NB4 (cell line): ENCODE results near the gene MAP2K7.

Experiments
- POLR2A ChIP-seq: IDR thresholded peaks from 2 replicates; pipeline ENCODE4 v1.6.1; 2011; ENCODE audit warnings: mild to moderate bottlenecking; ENCODE audit not compliant: insufficient read length; ENCODE audit errors: extremely low read depth
- TF ChIP-seq, protein P1 (sequence below): IDR thresholded peaks from one replicate; pipeline ENCODE4 v1.5.1; 2012; ENCODE audit warnings: low read depth, low read length
- TF ChIP-seq, protein P2 (sequence below): IDR thresholded peaks from 2 replicates; pipeline ENCODE4 v1.6.1; 2011; ENCODE audit warnings: low read depth, low read length

DNA sequence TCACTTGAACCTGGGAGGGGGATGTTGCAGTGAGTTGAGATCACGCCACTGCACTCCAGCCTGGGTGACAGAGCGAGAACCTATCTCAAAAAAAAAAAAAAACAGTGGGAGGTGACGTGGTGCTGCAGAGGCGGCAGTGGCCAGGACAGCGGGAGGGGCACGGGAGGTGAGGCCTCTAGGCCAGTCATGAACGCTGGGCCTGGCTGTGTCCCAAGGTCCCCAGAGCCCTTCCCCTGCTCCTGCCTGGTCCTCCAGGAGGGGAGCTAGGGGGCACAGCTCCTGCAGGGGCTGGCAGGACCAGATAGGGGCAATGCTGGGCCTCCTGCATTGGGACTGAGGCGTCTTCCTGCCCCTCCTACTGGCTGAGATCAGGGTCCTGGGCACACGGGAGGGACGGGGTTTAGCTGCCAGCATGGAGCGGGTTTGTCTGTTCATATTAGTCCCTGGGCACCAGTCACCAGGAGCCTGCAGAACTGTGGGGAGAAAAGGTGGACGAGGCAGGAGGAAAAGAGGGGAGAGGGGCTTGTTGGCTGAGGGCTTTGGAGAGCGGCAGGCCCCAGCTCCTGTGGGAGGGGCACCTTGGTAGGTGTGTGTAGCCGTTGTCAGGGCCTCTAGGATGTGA is 4.5 kb downstream of the MAP2K7 start:
- no peak for TF ChIP-seq POLR2A
- TF ChIP-seq, protein P1, sequence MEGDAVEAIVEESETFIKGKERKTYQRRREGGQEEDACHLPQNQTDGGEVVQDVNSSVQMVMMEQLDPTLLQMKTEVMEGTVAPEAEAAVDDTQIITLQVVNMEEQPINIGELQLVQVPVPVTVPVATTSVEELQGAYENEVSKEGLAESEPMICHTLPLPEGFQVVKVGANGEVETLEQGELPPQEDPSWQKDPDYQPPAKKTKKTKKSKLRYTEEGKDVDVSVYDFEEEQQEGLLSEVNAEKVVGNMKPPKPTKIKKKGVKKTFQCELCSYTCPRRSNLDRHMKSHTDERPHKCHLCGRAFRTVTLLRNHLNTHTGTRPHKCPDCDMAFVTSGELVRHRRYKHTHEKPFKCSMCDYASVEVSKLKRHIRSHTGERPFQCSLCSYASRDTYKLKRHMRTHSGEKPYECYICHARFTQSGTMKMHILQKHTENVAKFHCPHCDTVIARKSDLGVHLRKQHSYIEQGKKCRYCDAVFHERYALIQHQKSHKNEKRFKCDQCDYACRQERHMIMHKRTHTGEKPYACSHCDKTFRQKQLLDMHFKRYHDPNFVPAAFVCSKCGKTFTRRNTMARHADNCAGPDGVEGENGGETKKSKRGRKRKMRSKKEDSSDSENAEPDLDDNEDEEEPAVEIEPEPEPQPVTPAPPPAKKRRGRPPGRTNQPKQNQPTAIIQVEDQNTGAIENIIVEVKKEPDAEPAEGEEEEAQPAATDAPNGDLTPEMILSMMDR, result no peak
- TF ChIP-seq, protein P2, sequence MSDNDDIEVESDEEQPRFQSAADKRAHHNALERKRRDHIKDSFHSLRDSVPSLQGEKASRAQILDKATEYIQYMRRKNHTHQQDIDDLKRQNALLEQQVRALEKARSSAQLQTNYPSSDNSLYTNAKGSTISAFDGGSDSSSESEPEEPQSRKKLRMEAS, result no peak
